ENCODE measurements around the gene SPIRE1. TPM values are rescaled to one million over a fixed set of nuclear protein-coding genes. Genes with fewer than 3 reads are reported as not detected.

Gene SPIRE1
- total RNA-seq, 1 experiment from 2014 or later, result 16.6 TPM

- Histone ChIP-seq H3K9me3 (ENCODE audit: control insufficient read depth, low read depth, low read length) (no peaks in the 10 kb centered on the region), H3K18ac (ENCODE audit: insufficient read length, low read depth, low read length) (no peak overlapping the region), H4K8ac (replicated peaks; ENCODE audit: insufficient read length, low read depth, low read length) (no peak overlapping the region), H3K4me2 (ENCODE audit: insufficient read depth, insufficient read length, low read length) (no peak overlapping the region), H3T11ph (ENCODE audit: low read length) (no peak overlapping the region), H4K5ac (ENCODE audit: insufficient read length, low read depth, low read length) (no peak overlapping the region), H4K20me1 (ENCODE audit: control insufficient read depth, insufficient read depth, insufficient read length) (no peaks in the 10 kb centered on the region), H3K23me2 (ENCODE audit: insufficient read length, low read depth, low read length, poor library complexity, severe bottlenecking) (no peaks in the 10 kb centered on the region), H3K27ac (ENCODE audit: insufficient read length, low read depth, low read length) (no peak overlapping the region), H3K79me2 (ENCODE audit: insufficient read depth, low read length) (no peaks in the 10 kb centered on the region), H2AK5ac (ENCODE audit: insufficient read length, low read length) (no peak overlapping the region), H3K79me1 (ENCODE audit: insufficient read depth, low read depth, low read length, poor library complexity, severe bottlenecking) (no peaks in the 10 kb centered on the region), H2BK20ac (ENCODE audit: low read depth, low read length, poor library complexity, severe bottlenecking) (no peak overlapping the region), H2BK5ac (ENCODE audit: insufficient read length, low read length) (no peak overlapping the region), H3K14ac (ENCODE audit: insufficient read depth, low read length) (no peak overlapping the region), H3K9ac (ENCODE audit: extremely low read depth, insufficient read length, low read length) (no peak overlapping the region), H2BK12ac (ENCODE audit: insufficient read length, low read depth, low read length) (no peak overlapping the region), H4K91ac (ENCODE audit: insufficient read length, low read depth, low read length) (no peak overlapping the region), H2AFZ (ENCODE audit: low read length) (no peak overlapping the region), H3K23ac (ENCODE audit: insufficient read length, low read depth, low read length) (no peak overlapping the region), H3K56ac (ENCODE audit: insufficient read length, low read depth, low read length) (no peak overlapping the region), H2BK120ac (ENCODE audit: low read depth, low read length, poor library complexity, severe bottlenecking) (no peak overlapping the region), H3K27me3 (ENCODE audit: insufficient read depth, low read length) (no peaks in the 10 kb centered on the region), H3K4me1 (ENCODE audit: insufficient read depth, low read length) (no peaks in the 10 kb centered on the region), H3K4ac (ENCODE audit: low read depth, low read length) (no peak overlapping the region), H2BK15ac (ENCODE audit: low read depth, low read length) (no peak overlapping the region)
- Mint-ChIP-seq H3K27ac (no peak overlapping the region), H3K9me3 (no peaks in the 10 kb centered on the region), H3K4me1 (no peaks in the 10 kb centered on the region), H3K27me3 (ENCODE audit: low read depth) (no peaks in the 10 kb centered on the region), H3K36me3 (ENCODE audit: insufficient read depth in 1 of 3, low read depth in 3 of 3) (peaks cover 4 to 33% (median 8%) of the 10 kb centered on the region in 3 experiments; a peak in 5 of 7 replicates), H3K4me3 (no peak overlapping the region)
- no peak; the same call in 2 of the 3 replicates for TF ChIP-seq CTCF (conservative IDR thresholded peaks at IDR 0.05)
- no peak for DNase-seq
- WGBS (ENCODE audit: extremely low coverage, insufficient read length, low lambda C conversion rate), result no CpG with 5 or more reads among the region's 3 CpGs
Observed at GRCh38 chr18:12686100-12686499, 28.2 kb upstream of the SPIRE1 start.

Measured in H9 (cell line).